Measurements from ENCODE around the gene ATPAF1. TPM values are rescaled to one million over a fixed set of nuclear protein-coding genes. Genes with fewer than 3 reads are reported as not detected.
A peak's percentile ranks its signal among the peaks of the same experiment; 100 is the strongest.

The ATPAF1 gene, protein sequence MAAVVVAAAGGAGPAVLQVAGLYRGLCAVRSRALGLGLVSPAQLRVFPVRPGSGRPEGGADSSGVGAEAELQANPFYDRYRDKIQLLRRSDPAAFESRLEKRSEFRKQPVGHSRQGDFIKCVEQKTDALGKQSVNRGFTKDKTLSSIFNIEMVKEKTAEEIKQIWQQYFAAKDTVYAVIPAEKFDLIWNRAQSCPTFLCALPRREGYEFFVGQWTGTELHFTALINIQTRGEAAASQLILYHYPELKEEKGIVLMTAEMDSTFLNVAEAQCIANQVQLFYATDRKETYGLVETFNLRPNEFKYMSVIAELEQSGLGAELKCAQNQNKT
- 57.7 TPM for polyA plus RNA-seq (2013, experiment 1 of 2)
- polyA plus RNA-seq (2013, experiment 2 of 2), result 60.0 TPM

DNA sequence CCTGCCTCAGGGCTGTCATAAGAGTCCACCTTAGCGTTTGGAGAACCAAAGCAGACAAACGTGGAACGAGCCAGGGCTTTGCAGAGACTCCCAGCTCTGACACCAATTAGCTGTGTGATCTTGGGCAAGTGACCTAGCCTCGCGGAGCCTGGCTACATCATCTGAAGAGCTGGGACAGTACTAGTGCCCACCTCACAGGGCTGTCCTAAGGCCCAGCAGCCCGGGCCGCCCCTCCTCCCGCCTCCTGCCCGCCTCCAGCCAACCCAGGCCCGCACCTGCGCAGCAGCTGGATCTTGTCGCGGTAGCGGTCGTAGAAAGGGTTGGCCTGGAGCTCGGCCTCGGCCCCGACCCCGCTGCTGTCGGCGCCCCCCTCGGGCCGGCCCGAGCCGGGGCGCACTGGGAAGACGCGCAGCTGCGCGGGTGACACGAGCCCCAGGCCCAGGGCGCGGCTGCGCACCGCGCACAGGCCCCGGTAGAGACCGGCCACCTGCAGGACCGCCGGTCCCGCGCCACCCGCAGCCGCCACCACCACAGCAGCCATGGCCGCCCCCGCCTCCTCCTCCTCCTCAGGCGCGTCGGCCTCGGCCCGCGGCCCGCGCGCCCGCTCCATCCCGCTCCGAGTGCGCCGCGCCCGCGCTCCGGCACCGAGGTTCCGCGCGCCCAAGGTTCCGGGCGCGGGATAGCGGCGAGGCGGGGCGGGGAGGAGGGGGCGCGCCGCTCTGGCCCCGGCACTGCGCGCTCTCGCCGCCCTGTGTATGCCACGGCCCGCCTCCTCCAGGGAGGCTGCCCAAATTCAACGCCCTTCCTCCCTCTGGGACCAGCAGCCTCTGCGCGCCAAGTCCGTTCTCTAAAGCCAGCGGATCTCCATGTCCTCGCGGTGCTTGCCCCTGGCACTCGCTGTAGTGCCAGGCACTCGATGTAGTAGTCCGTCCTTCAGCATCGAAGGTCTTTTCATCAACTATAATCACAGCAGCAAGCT, at the start of gene ATPAF1:
Gene ATPAF1 (minus strand): TSS at position 583 of the 979 bp plus-strand sequence. CDS start 42 bp downstream, at position 541.
- H3K14ac ChIP-seq (ENCODE audit: low read length), result no peak within 1 kb of the TSS
- H3K4me1 ChIP-seq (ENCODE audit: control insufficient read depth in 2 of 2, insufficient read depth in 1 of 2, low read depth in 1 of 2, low read length in 2 of 2), result peaks cover 6 to 12% of the 10 kb centered on the region in 2 donors
- H3K4ac ChIP-seq (ENCODE audit: low read length), result no peak within 1 kb of the TSS
- H3K27me3 ChIP-seq (ENCODE audit: control insufficient read depth in 3 of 3, insufficient read depth in 3 of 3, low read depth in 1 of 3, low read length in 3 of 3), result no peaks in the 10 kb centered on the region
- no peak within 1 kb of the TSS for H4K91ac ChIP-seq (ENCODE audit: low read depth, low read length, poor library complexity)
- H3K36me3 ChIP-seq (replicated peaks in 1 of 2; ENCODE audit: control insufficient read depth in 2 of 2, insufficient read depth in 2 of 2, low read length in 2 of 2), result peaks cover 5 to 28% of the 10 kb centered on the region in 2 donors
- peak within 1 kb of the TSS; percentile 20 for H3K27ac ChIP-seq (replicated peaks; ENCODE audit: low read length)
- no peaks in the 10 kb centered on the region for H3K79me1 ChIP-seq (ENCODE audit: low read depth, low read length)
- no peaks in the 10 kb centered on the region for H3K9me3 ChIP-seq (replicated peaks in 1 of 2; ENCODE audit: control insufficient read depth in 2 of 2, insufficient read depth in 1 of 2, low read depth in 1 of 2, low read length in 2 of 2)
- peak within 1 kb of the TSS; percentile 94 for H4K8ac ChIP-seq (ENCODE audit: low read depth, low read length)
- H3K23ac ChIP-seq (ENCODE audit: low read depth, low read length, poor library complexity), result peak within 1 kb of the TSS; percentile 34
- no peak within 1 kb of the TSS for H2BK15ac ChIP-seq (ENCODE audit: low read length)
- H2BK12ac ChIP-seq (ENCODE audit: low read length), result no peak within 1 kb of the TSS
- peak within 1 kb of the TSS; percentile 77 to 87 for H3K4me3 ChIP-seq (ENCODE audit: low read length in 2 of 2)
- no peak within 1 kb of the TSS for H2BK120ac ChIP-seq (ENCODE audit: low read depth, low read length)
- H3K9ac ChIP-seq (ENCODE audit: low read depth, low read length, poor library complexity), result peak within 1 kb of the TSS; percentile 78
- peak within 1 kb of the TSS; percentile 83 for H3K4me2 ChIP-seq (ENCODE audit: insufficient read depth, low read length, poor library complexity, severe bottlenecking)
- H2AK5ac ChIP-seq (ENCODE audit: low read depth, low read length), result no peak within 1 kb of the TSS
- WGBS, 2 donors (ENCODE audit: extremely low coverage in 2 of 2, insufficient read length in 2 of 2, insufficient replicate concordance in 1 of 2), result no CpG with 5 or more reads among the region's 96 CpGs
- DNase-seq (ENCODE audit: low spot score), result peak; percentile 66
- no peak within 1 kb of the TSS for H2BK5ac ChIP-seq (ENCODE audit: low read length)
- H2AFZ ChIP-seq (ENCODE audit: low read length), result peak within 1 kb of the TSS; percentile 91
- H3K18ac ChIP-seq (ENCODE audit: low read length), result peak within 1 kb of the TSS; percentile 51

DNA sequence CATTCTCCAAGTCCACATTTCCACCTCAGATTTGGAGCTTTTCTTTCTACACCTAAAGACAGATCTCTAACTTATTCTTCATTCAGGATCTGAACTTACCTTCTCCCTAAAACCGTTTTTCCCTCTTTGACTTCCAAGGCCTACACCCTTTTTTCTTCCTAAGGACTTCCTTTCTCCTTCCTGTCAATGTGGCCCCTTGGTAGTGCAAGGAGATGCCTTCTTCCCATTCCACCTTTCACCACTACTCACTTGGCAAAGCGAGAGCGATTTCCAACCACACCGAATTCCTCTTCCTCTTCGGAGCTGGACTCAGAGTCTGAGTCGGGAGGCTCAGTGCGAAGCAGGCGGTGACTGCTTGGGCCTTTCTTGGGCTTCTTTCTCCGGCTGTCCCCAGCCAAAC, 49.5 kb upstream of the ATPAF1 start:
- Histone ChIP-seq H3K9ac (ENCODE audit: low read depth, low read length, poor library complexity) (no peak overlapping the region), H4K91ac (ENCODE audit: low read depth, low read length, poor library complexity) (no peak overlapping the region), H4K8ac (ENCODE audit: low read depth, low read length) (no peak overlapping the region), H2BK15ac (ENCODE audit: low read length) (no peak overlapping the region), H2AFZ (ENCODE audit: low read length) (no peak overlapping the region), H2BK120ac (ENCODE audit: low read depth, low read length) (no peak overlapping the region), H3K4me3 (ENCODE audit: low read length in 2 of 2) (peak overlapping the region; percentile 48 to 90), H3K27ac (replicated peaks; ENCODE audit: low read length) (no peak overlapping the region), H2AK5ac (ENCODE audit: low read depth, low read length) (no peak overlapping the region), H3K23ac (ENCODE audit: low read depth, low read length, poor library complexity) (no peak overlapping the region), H3K36me3 (replicated peaks in 1 of 2; ENCODE audit: control insufficient read depth in 2 of 2, insufficient read depth in 2 of 2, low read length in 2 of 2) (peaks cover 7 to 46% of the 10 kb centered on the region in 2 donors), H3K4me2 (ENCODE audit: insufficient read depth, low read length, poor library complexity, severe bottlenecking) (peak overlapping the region; percentile 81), H3K4ac (ENCODE audit: low read length) (no peak overlapping the region), H3K9me3 (replicated peaks in 1 of 2; ENCODE audit: control insufficient read depth in 2 of 2, insufficient read depth in 1 of 2, low read depth in 1 of 2, low read length in 2 of 2) (no peaks in the 10 kb centered on the region), H3K4me1 (ENCODE audit: control insufficient read depth in 2 of 2, insufficient read depth in 1 of 2, low read depth in 1 of 2, low read length in 2 of 2) (peaks cover 7 to 11% of the 10 kb centered on the region in 2 donors), H2BK5ac (ENCODE audit: low read length) (no peak overlapping the region), H3K27me3 (ENCODE audit: control insufficient read depth in 3 of 3, insufficient read depth in 3 of 3, low read depth in 1 of 3, low read length in 3 of 3) (peaks cover 0 to 8% (median 0%) of the 10 kb centered on the region in 3 experiments), H3K14ac (ENCODE audit: low read length) (no peak overlapping the region), H3K79me1 (ENCODE audit: low read depth, low read length) (peaks cover 2% of the 10 kb centered on the region), H3K18ac (ENCODE audit: low read length) (no peak overlapping the region), H2BK12ac (ENCODE audit: low read length) (no peak overlapping the region)
- no peak for DNase-seq (ENCODE audit: low spot score)
- WGBS, 2 donors (ENCODE audit: extremely low coverage in 2 of 2, insufficient read length in 2 of 2, insufficient replicate concordance in 1 of 2), result no CpG with 5 or more reads among the region's 9 CpGs

DNA sequence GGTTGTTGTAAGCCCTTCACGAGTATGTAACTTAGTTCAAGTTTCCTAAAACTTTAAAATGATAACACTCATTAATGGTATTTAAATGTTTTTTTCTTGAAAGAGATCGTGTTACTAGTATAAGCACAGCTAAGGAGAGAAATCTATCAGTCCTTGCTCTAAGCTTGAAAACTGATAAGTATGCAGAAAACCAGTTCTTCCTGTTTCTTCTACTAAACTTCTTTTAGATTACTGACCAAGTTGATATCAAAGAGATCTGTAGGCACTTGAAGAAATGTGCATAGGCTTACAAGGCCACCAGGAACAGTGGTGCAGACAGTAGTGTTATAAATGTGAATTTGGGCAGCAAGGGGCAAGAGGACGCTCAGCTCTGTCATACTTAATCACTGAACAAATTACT, 46.8 kb upstream of the ATPAF1 start:
- no peak overlapping the region for H4K8ac ChIP-seq (ENCODE audit: low read depth, low read length)
- H2BK120ac ChIP-seq (ENCODE audit: low read depth, low read length), result no peak overlapping the region
- no CpG with 5 or more reads among the region's 3 CpGs for WGBS, 2 donors (ENCODE audit: extremely low coverage in 2 of 2, insufficient read length in 2 of 2, insufficient replicate concordance in 1 of 2)
- no peak overlapping the region for H3K23ac ChIP-seq (ENCODE audit: low read depth, low read length, poor library complexity)
- peaks cover 7 to 11% of the 10 kb centered on the region in 2 donors for H3K4me1 ChIP-seq (ENCODE audit: control insufficient read depth in 2 of 2, insufficient read depth in 1 of 2, low read depth in 1 of 2, low read length in 2 of 2)
- H2AFZ ChIP-seq (ENCODE audit: low read length), result no peak overlapping the region
- no peak overlapping the region for H2AK5ac ChIP-seq (ENCODE audit: low read depth, low read length)
- no peak overlapping the region for H3K4ac ChIP-seq (ENCODE audit: low read length)
- H3K4me2 ChIP-seq (ENCODE audit: insufficient read depth, low read length, poor library complexity, severe bottlenecking), result no peak overlapping the region
- H2BK15ac ChIP-seq (ENCODE audit: low read length), result no peak overlapping the region
- H2BK12ac ChIP-seq (ENCODE audit: low read length), result no peak overlapping the region
- no peak overlapping the region for H3K18ac ChIP-seq (ENCODE audit: low read length)
- H3K4me3 ChIP-seq (ENCODE audit: low read length in 2 of 2), result no peak overlapping the region
- no peak overlapping the region for H3K9ac ChIP-seq (ENCODE audit: low read depth, low read length, poor library complexity)
- H3K9me3 ChIP-seq (replicated peaks in 1 of 2; ENCODE audit: control insufficient read depth in 2 of 2, insufficient read depth in 1 of 2, low read depth in 1 of 2, low read length in 2 of 2), result no peaks in the 10 kb centered on the region
- no peak overlapping the region for H2BK5ac ChIP-seq (ENCODE audit: low read length)
- no peak overlapping the region for H4K91ac ChIP-seq (ENCODE audit: low read depth, low read length, poor library complexity)
- DNase-seq (ENCODE audit: low spot score), result no peak
- H3K14ac ChIP-seq (ENCODE audit: low read length), result no peak overlapping the region
- H3K79me1 ChIP-seq (ENCODE audit: low read depth, low read length), result peaks cover 2% of the 10 kb centered on the region
- no peaks in the 10 kb centered on the region for H3K27me3 ChIP-seq (ENCODE audit: control insufficient read depth in 3 of 3, insufficient read depth in 3 of 3, low read depth in 1 of 3, low read length in 3 of 3)
- H3K27ac ChIP-seq (replicated peaks; ENCODE audit: low read length), result no peak overlapping the region
- H3K36me3 ChIP-seq (replicated peaks in 1 of 2; ENCODE audit: control insufficient read depth in 2 of 2, insufficient read depth in 2 of 2, low read length in 2 of 2), result peaks cover 7 to 73% of the 10 kb centered on the region in 2 donors

GRCh38 chr1:46708121-46708520, 40.0 kb upstream of the ATPAF1 start:
- Histone ChIP-seq H3K4me3 (ENCODE audit: low read length in 2 of 2) (no peak overlapping the region), H3K18ac (ENCODE audit: low read length) (no peak overlapping the region), H3K27ac (replicated peaks; ENCODE audit: low read length) (no peak overlapping the region), H2AK5ac (ENCODE audit: low read depth, low read length) (no peak overlapping the region), H3K9ac (ENCODE audit: low read depth, low read length, poor library complexity) (no peak overlapping the region), H3K4me2 (ENCODE audit: insufficient read depth, low read length, poor library complexity, severe bottlenecking) (no peak overlapping the region), H3K9me3 (replicated peaks in 1 of 2; ENCODE audit: control insufficient read depth in 2 of 2, insufficient read depth in 1 of 2, low read depth in 1 of 2, low read length in 2 of 2) (no peaks in the 10 kb centered on the region), H4K8ac (ENCODE audit: low read depth, low read length) (no peak overlapping the region), H3K23ac (ENCODE audit: low read depth, low read length, poor library complexity) (no peak overlapping the region), H4K91ac (ENCODE audit: low read depth, low read length, poor library complexity) (no peak overlapping the region), H2AFZ (ENCODE audit: low read length) (no peak overlapping the region), H3K4ac (ENCODE audit: low read length) (no peak overlapping the region), H3K4me1 (ENCODE audit: control insufficient read depth in 2 of 2, insufficient read depth in 1 of 2, low read depth in 1 of 2, low read length in 2 of 2) (no peaks in the 10 kb centered on the region), H3K36me3 (replicated peaks in 1 of 2; ENCODE audit: control insufficient read depth in 2 of 2, insufficient read depth in 2 of 2, low read length in 2 of 2) (peaks cover 10 to 99% of the 10 kb centered on the region in 2 donors), H2BK12ac (ENCODE audit: low read length) (no peak overlapping the region), H3K27me3 (ENCODE audit: control insufficient read depth in 3 of 3, insufficient read depth in 3 of 3, low read depth in 1 of 3, low read length in 3 of 3) (no peaks in the 10 kb centered on the region), H3K14ac (ENCODE audit: low read length) (no peak overlapping the region), H3K79me1 (ENCODE audit: low read depth, low read length) (no peaks in the 10 kb centered on the region), H2BK5ac (ENCODE audit: low read length) (no peak overlapping the region), H2BK15ac (ENCODE audit: low read length) (no peak overlapping the region), H2BK120ac (ENCODE audit: low read depth, low read length) (no peak overlapping the region)
- no CpG with 5 or more reads among the region's 1 CpG for WGBS, 2 donors (ENCODE audit: extremely low coverage in 2 of 2, insufficient read length in 2 of 2, insufficient replicate concordance in 1 of 2)
- no peak for DNase-seq (ENCODE audit: low spot score)

All from neuronal stem cell (in vitro differentiated cells).